Neural cell (in vitro differentiated cells): ENCODE results near the gene INHA. TPM values are rescaled to one million over a fixed set of nuclear protein-coding genes. Genes with fewer than 3 reads are reported as not detected.

ENCODE experiments used
- H2AFZ ChIP-seq: fragments of 200-600, 300-800 bp; sonication (generic), shearing (Covaris generic); 2 replicates; pipeline ENCODE4 v1.6.0; 2014; ENCODE audit warnings: low read depth, mild to moderate bottlenecking, antibody characterized with exemption, low read length, moderate library complexity
- H3F3A ChIP-seq: fragments of 200-600 bp; shearing (Covaris generic); 2 replicates; pipeline ENCODE4 v1.6.1; 2016; ENCODE audit warnings: mild to moderate bottlenecking, moderate library complexity, mixed read lengths, antibody characterized with exemption, low read length; ENCODE audit not compliant: insufficient read depth, poor library complexity, severe bottlenecking
- H3K27ac ChIP-seq: fragments of 200-600, 300-800 bp; sonication (generic), shearing (Covaris generic); 2 replicates; pipeline ENCODE4 v1.5.1; 2014; ENCODE audit warnings: mild to moderate bottlenecking, low read length, moderate library complexity
- H3K27me3 ChIP-seq: fragments of 300-800, 200-600 bp; sonication (generic), shearing (Covaris generic); 2 replicates; pipeline ENCODE4 v1.6.0; 2014; ENCODE audit warnings: mild to moderate bottlenecking, low read depth, low read length, moderate library complexity; ENCODE audit not compliant: insufficient read depth
- H3K36me3 ChIP-seq: fragments of 300-800, 200-600 bp; sonication (generic), shearing (Covaris generic); 2 replicates; pipeline ENCODE4 v1.5.1; 2014; ENCODE audit warnings: mild to moderate bottlenecking, antibody characterized with exemption, low read length, moderate library complexity; ENCODE audit not compliant: insufficient read depth
- H3K4me2 ChIP-seq: fragments of 300-800, 200-600 bp; sonication (generic), shearing (Covaris generic); 2 replicates; pipeline ENCODE4 v1.6.0; 2014; ENCODE audit warnings: mild to moderate bottlenecking, low read length
- H3K4me3 ChIP-seq: fragments of 300-800, 200-600 bp; sonication (generic), shearing (Covaris generic); 2 replicates; pipeline ENCODE4 v1.5.1; 2014; ENCODE audit warnings: mild to moderate bottlenecking, low read length, moderate library complexity
- H3K79me2 ChIP-seq: fragments of 200-600 bp; shearing (Covaris generic); replicated peaks from 2 replicates; pipeline ENCODE4 v1.6.0; 2014; ENCODE audit warnings: mild to moderate bottlenecking, low read length, moderate library complexity; ENCODE audit not compliant: insufficient read depth
- H3K9ac ChIP-seq: fragments of 300-800, 200-600 bp; sonication (generic), shearing (Covaris generic); 2 replicates; pipeline ENCODE4 v1.6.1; 2016; ENCODE audit warnings: mild to moderate bottlenecking, low read length, mixed read lengths
- H3K9me2 ChIP-seq: fragments of 200-600 bp; shearing (Covaris generic); 2 replicates; pipeline ENCODE4 v1.6.1; 2016; ENCODE audit warnings: mild to moderate bottlenecking, low read length, mixed read lengths; ENCODE audit not compliant: insufficient read depth
- H3K9me3 ChIP-seq: fragments of 200-600, 300-800 bp; sonication (generic), shearing (Covaris generic); 2 replicates; pipeline ENCODE4 v1.6.1; 2016; ENCODE audit warnings: mild to moderate bottlenecking, mixed run types, low read length, moderate library complexity, mixed read lengths
- H4K20me1 ChIP-seq: fragments of 200-600 bp; shearing (Covaris generic); 2 replicates; pipeline ENCODE4 v1.6.1; 2016; ENCODE audit warnings: mild to moderate bottlenecking, mixed run types; ENCODE audit not compliant: insufficient read depth
- CTCF ChIP-seq: fragments of 450-650 bp; IDR thresholded peaks from 2 replicates; pipeline ENCODE4 v1.5.1; 2014; ENCODE audit warnings: antibody characterized with exemption, mild to moderate bottlenecking, moderate library complexity; ENCODE audit not compliant: poor library complexity, severe bottlenecking
- EZH2 ChIP-seq: fragments of 200-600, 300-800 bp; shearing (Covaris generic), sonication (generic); IDR thresholded peaks from 2 replicates; pipeline ENCODE4 v1.6.1; 2014; ENCODE audit warnings: antibody characterized with exemption, low read length, borderline replicate concordance, mild to moderate bottlenecking; ENCODE audit not compliant: insufficient read depth, poor library complexity, severe bottlenecking
- MXI1 ChIP-seq: fragments of 450-650 bp; conservative IDR thresholded peaks from 2 replicates; pipeline ENCODE4 v1.6.1; 2014; ENCODE audit warnings: antibody characterized with exemption, mild to moderate bottlenecking; ENCODE audit not compliant: poor library complexity, severe bottlenecking
- POLR2AphosphoS5 ChIP-seq: IDR thresholded peaks from 2 replicates; pipeline ENCODE4 v1.6.1; 2012
- RAD21 ChIP-seq: fragments of 450-650 bp; conservative IDR thresholded peaks from 2 replicates; pipeline ENCODE4 v1.6.1; 2014; ENCODE audit warnings: antibody characterized with exemption, mild to moderate bottlenecking, moderate library complexity
- REST ChIP-seq: IDR thresholded peaks from 2 replicates; pipeline ENCODE4 v1.6.1; 2012; ENCODE audit warnings: borderline replicate concordance
- SMC3 ChIP-seq: fragments of 450-650 bp; conservative IDR thresholded peaks from 2 replicates; pipeline ENCODE4 v1.6.1; 2014; ENCODE audit warnings: antibody characterized with exemption, mild to moderate bottlenecking, moderate library complexity; ENCODE audit not compliant: poor library complexity
- TAF1 ChIP-seq: IDR thresholded peaks from 2 replicates; pipeline ENCODE4 v1.6.1; 2012; ENCODE audit warnings: low read depth
- polyA plus RNA-seq: library from polyadenylated mRNA; depleted of rRNA; stranded (reverse); fragments of >200 nt; gene quantifications from 2 replicates; pipeline ENCODE4 v1.2.3, GENCODE V29; 2014

Gene INHA
- polyA plus RNA-seq, 1 donor from 2014 or later, result 2.7 TPM

GRCh38 chr2:219526320-219527075 lies 45.6 kb upstream of the INHA start:
- Histone ChIP-seq H4K20me1 (no peaks in the 10 kb centered on the region), H3K9ac (peak overlapping the region; percentile 22), H3F3A (no peaks in the 10 kb centered on the region), H3K9me3 (no peaks in the 10 kb centered on the region), H3K79me2 (no peaks in the 10 kb centered on the region), H3K9me2 (no peaks in the 10 kb centered on the region), H3K4me3 (no peak overlapping the region), H3K27ac (no peak overlapping the region), H3K27me3 (peaks cover 7% of the 10 kb centered on the region), H3K4me2 (no peak overlapping the region), H3K36me3 (no peaks in the 10 kb centered on the region), H2AFZ (no peak overlapping the region)
- TF ChIP-seq REST (no peak), CTCF (no peak), SMC3 (no peak), TAF1 (no peak), POLR2AphosphoS5 (no peak)

GRCh38 chr2:219527076-219527394 lies 45.1 kb upstream of the INHA start:
- Histone ChIP-seq H3K9me3 (no peaks in the 10 kb centered on the region), H3K36me3 (no peaks in the 10 kb centered on the region), H3K27me3 (peaks cover 7% of the 10 kb centered on the region), H3K4me2 (no peak overlapping the region), H3K9me2 (no peaks in the 10 kb centered on the region), H3K79me2 (no peaks in the 10 kb centered on the region), H3K4me3 (no peak overlapping the region), H3F3A (no peaks in the 10 kb centered on the region), H4K20me1 (no peaks in the 10 kb centered on the region), H2AFZ (no peak overlapping the region), H3K9ac (no peak overlapping the region), H3K27ac (no peak overlapping the region)
- TF ChIP-seq RAD21 (no peak), EZH2 (no peak), REST (no peak), CTCF (no peak), MXI1 (no peak), TAF1 (no peak), SMC3 (no peak)
